Heart left ventricle (tissue), 13 donors: ENCODE results near the gene AHCYL2.
"Not testable (repeated sequence)": the region's sequence is repeated elsewhere in the genome, so short reads cannot be mapped to it uniquely, and the experiment has no call there.

Experiments used
- POLR2A ChIP-seq, 2 donors: fragments of 450-650 bp; IDR thresholded peaks; one replicate each; pipeline ENCODE4 v1.6.1; 2017; ENCODE audit warnings: antibody characterized with exemption in 2 of 2, mild to moderate bottlenecking in 2 of 2, moderate library complexity in 2 of 2
- TF ChIP-seq, protein P1 (sequence below), 12 donors: fragments of 200-600 bp; sonication (generic) in 4 of 12; IDR thresholded peaks; one replicate each; pipeline versions ENCODE4 v1.5.0 to v1.8.0; 2018 to 2022; ENCODE audit warnings: antibody characterized with exemption in 12 of 12, mild to moderate bottlenecking in 5 of 12
- donor health status: ischemic (EF 13 %, LVEDD 7.1; RV severe dilation, severe dysfunction).
- donor health status: DM: no; HTN: yes; CAD: no.
- donor health status: DM: no; HTN: no; CAD: no.
- donor health status: ischemic (EF 25% LVEDD 6.9; RV normal size, moderate dysfunction).
- donor health status: ischemic (EF 25% LVEDD 5.7; RV mildly dilated, moderate dysfunction).
- donor health status: ischemic (EF 35%, LVEDD 5.7; RV mildly dilated, moderate dysfunction).
- donor health status: nonischemic (EF 11% LVEDD 7.7; RV severe dilation, severe dysfunction).
- donor health status: DM: yes; HTN: yes; CAD: no.
- donor health status: PGD.
- donor health status: ischemic (EF 29% LVEDD 5.4; RV normal size, mild dysfunction).
- donor health status: nonischemic (EF 23%, LVEDD 6.1; RV moderate dilation, normal function).

DNA sequence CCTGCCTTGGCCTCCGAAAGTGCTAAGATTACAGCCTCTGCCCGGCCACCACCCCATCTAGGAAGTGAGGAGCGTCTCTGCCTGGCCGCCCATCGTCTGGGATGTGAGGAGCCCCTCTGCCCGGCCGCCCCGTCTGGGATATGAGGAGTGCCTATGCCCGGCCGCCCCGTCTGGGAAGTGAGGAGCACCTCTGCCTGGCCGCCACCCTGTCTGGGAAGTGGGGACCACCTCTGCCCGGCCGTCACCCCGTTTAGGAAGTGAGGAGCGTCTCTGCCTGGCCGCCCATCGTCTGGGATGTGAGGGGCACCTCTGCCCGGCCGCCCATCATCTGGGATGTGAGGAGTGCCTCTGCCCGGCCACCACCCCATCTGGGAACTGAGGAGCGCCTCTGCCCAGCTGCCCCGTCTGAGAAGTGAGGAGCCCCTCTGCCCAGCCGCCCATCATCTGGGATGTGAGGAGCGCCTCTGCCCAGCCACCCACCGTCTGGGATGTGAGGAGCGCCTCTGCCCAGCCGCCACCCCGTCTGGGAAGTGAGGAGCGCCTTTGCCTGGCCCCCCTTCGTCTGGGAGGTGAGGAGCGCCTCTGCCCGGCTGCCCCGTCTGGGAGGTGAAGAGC is 8.6 kb upstream of the AHCYL2 start:
- TF ChIP-seq, protein P1, sequence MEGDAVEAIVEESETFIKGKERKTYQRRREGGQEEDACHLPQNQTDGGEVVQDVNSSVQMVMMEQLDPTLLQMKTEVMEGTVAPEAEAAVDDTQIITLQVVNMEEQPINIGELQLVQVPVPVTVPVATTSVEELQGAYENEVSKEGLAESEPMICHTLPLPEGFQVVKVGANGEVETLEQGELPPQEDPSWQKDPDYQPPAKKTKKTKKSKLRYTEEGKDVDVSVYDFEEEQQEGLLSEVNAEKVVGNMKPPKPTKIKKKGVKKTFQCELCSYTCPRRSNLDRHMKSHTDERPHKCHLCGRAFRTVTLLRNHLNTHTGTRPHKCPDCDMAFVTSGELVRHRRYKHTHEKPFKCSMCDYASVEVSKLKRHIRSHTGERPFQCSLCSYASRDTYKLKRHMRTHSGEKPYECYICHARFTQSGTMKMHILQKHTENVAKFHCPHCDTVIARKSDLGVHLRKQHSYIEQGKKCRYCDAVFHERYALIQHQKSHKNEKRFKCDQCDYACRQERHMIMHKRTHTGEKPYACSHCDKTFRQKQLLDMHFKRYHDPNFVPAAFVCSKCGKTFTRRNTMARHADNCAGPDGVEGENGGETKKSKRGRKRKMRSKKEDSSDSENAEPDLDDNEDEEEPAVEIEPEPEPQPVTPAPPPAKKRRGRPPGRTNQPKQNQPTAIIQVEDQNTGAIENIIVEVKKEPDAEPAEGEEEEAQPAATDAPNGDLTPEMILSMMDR (IDR thresholded peaks at IDR 0.05) = not testable (repeated sequence)
- not testable (repeated sequence) for TF ChIP-seq POLR2A (IDR thresholded peaks at IDR 0.05)
